GM21786 (cell line): ENCODE measurements around the gene PRPF39.
"Not testable (repeated sequence)": the region's sequence is repeated elsewhere in the genome, so short reads cannot be mapped to it uniquely, and the experiment has no call there.

Experiments
- ATAC-seq: cut with Tn5 transposase; IDR thresholded peaks from one replicate; pipeline ENCODE4 v1.9.1; 2021; ENCODE audit not compliant: unreplicated experiment

The PRPF39 gene

GRCh38 chr14:45080416-45080968, 3.4 kb upstream of the PRPF39 start:
- not testable (repeated sequence) for ATAC-seq

GRCh38 chr14:45081096-45081495, 2.8 kb upstream of the PRPF39 start:
- not testable (repeated sequence) for ATAC-seq

GRCh38 chr14:45082420-45082819, 1.5 kb upstream of the PRPF39 start:
- ATAC-seq: no peak

GRCh38 chr14:45083617-45083975, 320 bp upstream of the PRPF39 start:
- no peak for ATAC-seq

- ATAC-seq: no peak
These were observed 1.0 kb downstream of the PRPF39 start for GRCh38 chr14:45084946-45085346.

- ATAC-seq: peak; percentile 70
These were observed 5.9 kb downstream of the PRPF39 start for GRCh38 chr14:45089813-45090212.

GRCh38 chr14:45091710-45092109, 7.8 kb downstream of the PRPF39 start:
- ATAC-seq: no peak

- ATAC-seq: no peak
These were observed 10.4 kb downstream of the PRPF39 start for GRCh38 chr14:45094275-45094674.

- no peak for ATAC-seq
These were observed 11.2 kb downstream of the PRPF39 start for GRCh38 chr14:45095143-45095542.

- no peak for ATAC-seq
These were observed 12.3 kb downstream of the PRPF39 start for GRCh38 chr14:45096218-45096617.

- no peak for ATAC-seq
These were observed 19.9 kb downstream of the PRPF39 start for GRCh38 chr14:45103806-45104205.

GRCh38 chr14:45104561-45104960, 20.6 kb downstream of the PRPF39 start:
- ATAC-seq: no peak

- no peak for ATAC-seq
These were observed 29.2 kb downstream of the PRPF39 start for GRCh38 chr14:45112896-45113781.

GRCh38 chr14:45114327-45114726, 30.4 kb downstream of the PRPF39 start:
- no peak for ATAC-seq

- ATAC-seq: no peak
These were observed 34.7 kb downstream of the PRPF39 start for GRCh38 chr14:45118594-45118993.

- no peak for ATAC-seq
These were observed 36.2 kb downstream of the PRPF39 start for GRCh38 chr14:45120096-45120495.

- ATAC-seq: no peak
These were observed 39.4 kb downstream of the PRPF39 start for GRCh38 chr14:45123271-45123670.

GRCh38 chr14:45125754-45126153, 41.8 kb downstream of the PRPF39 start:
- ATAC-seq: no peak

GRCh38 chr14:45128963-45129629, 45.2 kb downstream of the PRPF39 start:
- ATAC-seq: no peak

- ATAC-seq: no peak
These were observed 49.8 kb downstream of the PRPF39 start for GRCh38 chr14:45133683-45134050.

GRCh38 chr14:45134051-45134958, 50.4 kb downstream of the PRPF39 start, which contains the start of gene FKBP3:
Gene FKBP3 (minus strand): TSS chr14:45134481. CDS start chr14:45134456, 25 bp downstream.
- ATAC-seq: peak; percentile 93
